ENCODE data around the gene CKS2.

Gene CKS2

GRCh38 chr9:89350988-89351557, 40.1 kb downstream of the CKS2 start:
- DNase-seq (ENCODE audit: low read depth in 2 of 2): no peak

DNA sequence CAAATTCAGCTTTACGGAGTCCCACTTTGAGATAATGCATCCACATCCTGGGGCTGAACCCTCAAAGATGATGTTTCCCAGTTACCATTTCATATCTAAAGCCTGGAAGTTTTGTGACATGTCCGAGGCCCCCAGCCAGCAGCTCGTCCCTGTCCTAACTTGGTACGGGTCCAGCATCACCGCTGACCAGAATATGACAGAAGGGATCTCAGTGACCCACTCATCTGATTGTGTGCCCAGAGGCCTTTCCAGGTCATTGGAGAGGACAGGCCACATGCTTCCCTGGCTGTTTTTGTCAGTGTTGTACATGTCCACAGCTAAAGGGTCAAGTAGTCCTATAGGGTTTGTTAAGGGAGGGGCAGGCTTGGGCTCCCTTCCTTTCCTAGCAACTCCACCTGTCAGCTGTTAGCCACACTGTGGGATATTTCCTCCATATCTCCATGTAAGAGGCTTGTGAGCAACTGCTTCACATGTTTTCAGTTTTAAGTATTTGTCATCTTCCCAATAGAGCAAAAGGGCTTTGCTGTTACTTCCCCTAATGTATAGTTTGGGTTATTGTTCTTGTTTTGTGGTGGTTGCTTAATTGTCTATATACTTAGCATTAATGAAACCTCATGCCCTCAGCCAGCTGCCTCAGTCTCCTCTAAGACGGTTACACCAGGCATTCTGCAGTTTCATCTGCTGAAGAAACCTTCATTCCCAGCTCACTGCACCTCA, 40.7 kb downstream of the CKS2 start:
- DNase-seq (ENCODE audit: low read depth in 2 of 2): no peak

- DNase-seq (ENCODE audit: low read depth in 2 of 2): no peak
Observed at GRCh38 chr9:89352451-89352850, 41.5 kb downstream of the CKS2 start.

GRCh38 chr9:89352874-89353649, 42.1 kb downstream of the CKS2 start:
- DNase-seq (ENCODE audit: low read depth in 2 of 2): no peak

DNA sequence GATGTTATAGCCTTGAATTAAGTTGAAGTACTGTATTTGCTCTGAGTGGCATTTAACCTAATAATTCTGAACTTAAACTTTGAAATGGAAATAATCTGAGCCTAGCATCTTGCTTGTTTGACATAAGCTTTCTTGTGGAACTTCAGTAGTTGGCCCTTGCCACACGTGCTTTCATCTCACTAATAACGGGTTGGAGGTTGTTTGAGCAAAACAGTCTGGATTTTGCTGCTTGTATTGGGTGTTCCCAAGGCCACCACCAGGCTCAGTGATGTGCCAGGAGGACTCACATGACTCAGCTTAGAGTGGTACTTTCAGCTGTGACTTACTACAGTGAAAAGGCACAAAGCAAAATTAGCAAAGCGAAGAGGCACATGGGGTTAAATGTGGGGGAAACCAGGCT, 43.0 kb downstream of the CKS2 start:
- no peak for DNase-seq (ENCODE audit: low read depth in 2 of 2)

GRCh38 chr9:89354471-89354870, 43.5 kb downstream of the CKS2 start:
- no peak for DNase-seq (ENCODE audit: low read depth in 2 of 2)

GRCh38 chr9:89356782-89357181, 45.8 kb downstream of the CKS2 start:
- DNase-seq (ENCODE audit: low read depth in 2 of 2): no peak

DNA sequence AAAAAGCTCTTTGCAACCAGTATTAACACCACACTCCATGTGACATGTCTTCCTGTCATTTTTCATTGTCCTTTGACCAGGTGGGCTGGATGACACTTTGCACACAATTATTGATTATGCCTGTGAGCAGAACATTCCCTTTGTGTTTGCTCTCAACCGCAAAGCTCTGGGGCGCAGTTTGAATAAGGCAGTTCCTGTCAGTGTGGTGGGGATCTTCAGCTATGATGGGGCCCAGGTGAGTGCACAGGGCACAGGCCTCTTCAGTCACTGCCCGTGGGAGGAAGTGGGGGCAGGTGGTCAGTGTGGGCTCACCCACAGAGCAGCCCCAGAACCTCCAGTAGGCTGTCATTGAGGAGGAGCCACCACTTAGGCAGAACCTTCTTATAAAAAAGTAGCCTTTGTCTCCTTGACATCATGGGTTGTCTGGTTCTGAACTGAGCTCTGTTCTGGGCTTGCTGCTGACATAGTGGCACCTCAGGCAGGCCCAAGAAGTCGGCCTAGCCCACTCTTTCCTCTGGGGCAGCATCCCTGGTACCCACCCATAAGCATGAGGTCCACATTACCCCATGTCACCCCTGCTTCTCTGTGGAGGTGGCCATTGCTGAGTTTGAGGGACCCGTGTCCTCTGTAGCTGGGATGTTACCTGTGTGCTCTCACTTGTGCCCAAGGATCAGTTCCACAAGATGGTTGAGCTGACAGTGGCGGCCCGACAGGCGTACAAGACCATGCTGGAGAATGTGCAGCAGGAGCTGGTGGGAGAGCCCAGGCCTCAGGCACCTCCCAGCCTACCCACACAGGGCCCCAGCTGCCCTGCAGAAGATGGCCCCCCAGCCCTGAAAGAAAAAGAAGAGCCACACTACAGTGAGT, 46.6 kb downstream of the CKS2 start:
- no peak for DNase-seq (ENCODE audit: low read depth in 2 of 2)

DNA sequence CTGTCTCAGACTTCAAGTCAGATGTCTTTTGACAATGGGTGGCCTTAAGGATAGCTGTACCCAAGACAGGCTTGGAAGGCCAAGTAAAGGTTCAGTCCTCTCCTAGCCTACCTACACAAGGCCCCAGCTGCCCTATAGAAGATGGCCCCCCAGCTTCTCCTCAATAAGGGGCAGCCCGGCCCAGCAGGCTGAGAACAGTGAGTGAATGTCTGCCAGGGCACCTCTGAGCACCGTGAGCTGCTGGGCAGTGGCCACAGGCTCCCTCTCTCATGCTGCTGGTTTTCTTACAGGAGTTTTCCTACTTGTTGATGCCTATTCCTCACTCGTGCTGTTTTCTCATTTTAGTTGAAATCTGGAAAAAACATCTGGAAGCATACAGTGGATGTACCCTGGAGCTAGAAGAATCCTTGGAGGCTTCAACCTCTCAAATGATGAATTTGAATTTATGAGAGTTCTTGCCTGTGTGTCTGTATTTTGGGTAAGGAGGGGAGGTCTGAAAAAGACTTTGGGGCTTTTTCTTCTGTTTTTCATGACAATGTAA, 47.5 kb downstream of the CKS2 start:
- DNase-seq (ENCODE audit: low read depth in 2 of 2): no peak

DNA sequence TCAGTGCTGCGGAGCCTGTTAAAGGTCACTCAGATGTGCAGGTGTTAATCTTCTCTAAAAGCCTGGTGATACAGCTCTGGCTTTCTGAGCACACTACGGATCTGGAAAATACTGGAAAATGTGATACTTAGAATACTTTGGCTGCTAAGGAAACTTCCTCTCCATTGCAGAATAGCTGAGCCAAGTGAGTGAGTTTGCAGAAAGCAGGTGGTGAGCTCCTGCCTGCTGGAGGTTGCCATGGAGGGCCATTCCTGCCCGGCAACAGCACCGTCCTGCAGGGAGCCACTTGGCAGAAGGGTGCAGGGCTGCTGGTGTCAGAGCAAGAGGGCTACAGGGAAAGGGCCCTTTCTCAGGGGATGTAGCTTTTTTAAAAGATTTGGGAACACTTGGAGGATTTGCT, 48.0 kb downstream of the CKS2 start:
- DNase-seq (ENCODE audit: low read depth in 2 of 2): no peak

GRCh38 chr9:89359751-89360261, 48.8 kb downstream of the CKS2 start:
- no peak for DNase-seq (ENCODE audit: low read depth in 2 of 2)

- no peak for DNase-seq (ENCODE audit: low read depth in 2 of 2)
Observed at GRCh38 chr9:89360465-89360864, 49.5 kb downstream of the CKS2 start.

DNA sequence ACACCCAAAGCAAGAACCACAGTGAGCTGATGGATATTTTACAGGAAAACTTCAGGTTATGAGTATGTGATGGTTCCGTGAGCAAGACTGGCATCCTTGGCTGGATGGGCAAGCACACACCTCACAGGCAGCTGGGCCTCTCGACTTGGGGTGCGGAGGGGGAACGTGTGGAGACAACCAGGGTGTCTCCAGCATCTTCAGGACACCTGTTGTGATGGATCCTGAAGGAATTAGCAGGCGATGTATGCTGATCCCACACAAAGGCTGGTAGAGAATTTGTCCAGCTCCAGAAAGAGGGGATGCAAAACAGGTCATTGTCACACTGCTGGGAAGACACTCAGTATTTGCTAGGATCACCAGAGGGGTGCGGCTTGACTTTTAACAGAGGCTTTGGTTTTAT, 50.0 kb downstream of the CKS2 start:
- no peak for DNase-seq (ENCODE audit: low read depth in 2 of 2)

DNA sequence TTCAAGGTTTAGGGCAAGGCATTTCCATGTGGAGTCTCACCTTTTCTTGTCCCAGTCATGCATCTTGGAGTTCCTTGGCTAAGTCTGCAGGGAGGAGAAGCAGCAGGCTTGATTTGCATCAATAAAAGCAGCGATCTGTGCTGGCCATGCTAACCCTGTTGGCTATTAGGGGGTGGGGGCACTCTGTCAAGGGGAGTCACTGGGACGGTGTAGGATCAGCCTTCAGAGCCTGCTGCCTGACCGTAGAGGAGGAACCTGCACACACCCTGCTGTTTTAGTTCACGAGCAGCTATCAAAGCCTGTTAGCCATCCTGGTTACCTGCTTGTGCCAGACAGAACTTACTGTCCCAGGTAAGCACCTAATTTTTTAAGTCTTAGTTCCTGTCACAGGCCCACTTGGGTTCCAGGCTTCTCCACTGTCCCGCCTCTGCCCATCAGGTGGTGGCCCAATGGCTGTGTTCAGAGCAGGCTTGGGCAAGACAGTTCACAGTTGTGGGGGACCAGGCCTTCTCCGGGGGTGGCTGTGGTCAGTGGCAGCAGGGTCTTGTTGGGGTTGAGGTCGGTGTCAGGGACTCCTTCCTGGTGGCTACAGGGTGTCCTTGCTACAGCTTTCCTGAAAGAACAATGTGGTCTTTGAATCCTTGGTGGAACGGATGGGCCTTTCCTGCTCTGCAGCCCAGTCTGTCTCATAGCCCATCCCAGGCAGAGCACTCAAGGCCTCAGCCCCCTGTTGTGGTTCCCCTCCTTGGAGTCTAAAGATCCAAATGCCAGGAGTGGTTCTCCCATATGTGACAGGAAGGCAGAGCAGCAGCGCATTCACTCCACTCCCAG, 51.0 kb downstream of the CKS2 start:
- DNase-seq (ENCODE audit: low read depth in 2 of 2): no peak

DNA sequence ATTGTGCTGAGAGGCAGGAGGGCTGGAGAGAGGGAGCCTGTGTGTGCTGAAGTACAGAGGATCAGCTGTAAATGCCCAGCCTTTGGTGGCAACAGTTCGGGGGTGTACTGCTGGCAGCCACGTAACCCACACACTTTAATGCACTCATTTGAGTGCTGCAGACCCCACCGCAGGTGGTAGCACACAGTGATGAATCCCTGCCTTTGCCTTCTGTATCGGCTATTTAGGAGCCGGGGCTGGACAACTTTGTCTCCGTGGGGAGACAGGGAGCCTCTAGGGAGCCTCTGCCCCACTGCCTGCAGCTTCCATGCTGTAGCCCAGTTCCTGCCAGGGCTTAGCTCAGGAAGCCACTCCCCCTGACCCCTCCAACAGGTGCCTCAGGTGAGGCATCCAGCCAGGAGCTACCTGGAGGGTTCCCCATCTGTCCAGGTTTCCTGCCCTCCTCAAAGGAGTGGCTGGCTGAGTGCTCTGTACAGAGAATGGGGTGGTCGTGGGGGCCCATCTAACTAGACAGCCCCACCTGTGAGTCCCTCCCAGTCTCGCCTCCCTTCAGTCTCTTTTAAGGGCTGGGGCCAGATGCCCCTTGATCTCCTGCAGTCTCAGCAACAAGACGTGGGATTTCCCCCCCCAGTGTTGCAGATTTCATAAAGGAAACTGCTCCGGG, 51.8 kb downstream of the CKS2 start:
- DNase-seq (ENCODE audit: low read depth in 2 of 2): no peak

- no peak for DNase-seq (ENCODE audit: low read depth in 2 of 2)
Observed at GRCh38 chr9:89363311-89363670, 52.3 kb downstream of the CKS2 start.

DNA sequence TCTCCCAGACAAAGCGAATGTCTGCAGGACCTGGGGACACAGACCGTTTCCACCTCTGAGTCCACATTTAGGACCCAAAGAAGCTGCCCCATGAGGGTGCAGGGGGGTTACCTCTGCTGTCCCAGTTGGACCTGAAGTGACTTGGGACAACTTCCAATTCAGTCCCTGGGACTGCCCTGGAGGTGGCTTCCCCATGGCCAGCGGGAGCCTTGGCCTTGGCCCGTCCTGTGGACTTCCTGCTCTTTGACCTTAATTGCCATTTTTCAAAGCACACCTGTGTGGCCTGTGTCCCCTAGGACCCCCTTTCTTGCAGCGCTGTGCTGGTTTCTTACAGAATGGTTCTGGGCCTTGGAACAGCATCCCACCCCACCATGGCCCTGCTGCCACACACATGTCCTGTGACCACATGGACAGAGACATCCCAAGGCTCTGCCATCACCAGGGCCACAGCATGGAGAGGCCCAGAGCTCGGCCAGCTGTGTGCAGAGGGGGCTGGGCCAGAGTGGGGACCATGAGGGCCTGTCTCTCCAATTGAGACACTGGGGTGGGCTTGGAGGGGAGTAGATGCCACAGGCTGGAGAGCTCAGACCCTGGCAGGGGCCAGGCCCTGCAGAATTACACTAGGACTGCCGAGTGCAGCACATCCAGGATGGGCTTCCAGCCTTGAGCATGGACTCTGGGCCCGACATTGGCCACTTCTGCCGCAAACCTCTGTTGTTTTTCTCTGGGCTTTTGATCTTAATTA, 53.1 kb downstream of the CKS2 start:
- DNase-seq (ENCODE audit: low read depth in 2 of 2): no peak

DNA sequence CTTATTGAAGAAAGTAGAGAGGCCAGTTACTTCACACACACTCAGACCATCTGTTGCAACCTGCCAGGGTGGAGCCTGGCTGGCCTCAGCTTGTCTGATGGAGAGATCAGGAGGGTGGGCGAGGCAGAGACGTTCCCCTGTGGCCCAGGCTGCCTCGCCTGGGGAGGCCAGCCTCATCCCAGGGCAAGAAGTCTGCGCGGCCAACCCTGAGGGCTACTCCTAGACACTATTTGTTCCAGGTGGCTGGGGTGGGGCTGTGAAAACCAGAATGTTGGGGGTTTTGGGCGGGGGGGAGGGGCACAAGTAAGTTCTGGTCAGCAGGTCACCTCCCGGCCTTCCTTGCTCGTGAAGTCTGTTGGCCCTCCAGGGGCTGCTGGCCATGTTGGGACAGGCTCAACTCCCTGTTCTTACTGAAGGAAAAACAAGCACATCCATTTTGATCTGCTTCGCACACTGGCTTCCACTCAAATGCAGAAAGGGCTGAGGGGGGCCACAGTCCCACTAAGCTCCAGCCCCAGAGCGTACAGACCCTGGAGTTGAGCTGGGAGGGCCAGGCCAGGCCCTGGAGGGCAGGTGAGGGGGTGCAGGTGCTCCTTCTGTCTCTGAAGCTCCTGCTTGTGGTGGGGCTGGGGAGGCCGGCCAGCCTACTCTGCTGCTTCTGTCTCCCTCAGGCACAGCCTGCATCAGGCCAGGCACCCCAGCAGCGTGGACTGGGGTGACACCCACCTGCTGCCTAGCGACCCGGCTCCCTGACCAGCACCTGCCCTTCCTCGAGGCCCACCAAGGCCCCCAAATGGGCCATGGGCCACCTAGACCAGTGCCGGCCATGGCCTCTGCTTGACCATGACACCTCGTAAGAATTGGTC, 53.9 kb downstream of the CKS2 start:
- no peak for DNase-seq (ENCODE audit: low read depth in 2 of 2)

- no peak for DNase-seq (ENCODE audit: low read depth in 2 of 2)
Observed at GRCh38 chr9:89365532-89365912, 54.5 kb downstream of the CKS2 start.

Measured in stimulated activated CD8-positive, alpha-beta memory T cell treated with anti-CD3 and anti-CD28 coated beads, Interleukin-2, amount 100 ng/mL, for 1 hour (primary cell).